GM12892 (cell line): ENCODE results near the gene MAP6.

Source experiments
- POLR2A ChIP-seq: IDR thresholded peaks from 2 replicates; pipeline ENCODE4 v1.6.1; 2011; ENCODE audit warnings: low read depth, low read length, control low read depth
- POLR2AphosphoS5 ChIP-seq: IDR thresholded peaks from 2 replicates; pipeline ENCODE4 v1.6.1; 2011; ENCODE audit warnings: low read depth, low read length, control low read depth
- TAF1 ChIP-seq: IDR thresholded peaks from 2 replicates; pipeline ENCODE4 v1.6.1; 2011; ENCODE audit warnings: low read depth, mild to moderate bottlenecking, control low read depth, low read length, borderline replicate concordance

- TF ChIP-seq POLR2A (no peak), POLR2AphosphoS5 (no peak), TAF1 (no peak)
These were observed 77.5 kb downstream of the MAP6 start for GRCh38 chr11:75591371-75591770.
